SU-DHL-6 (cell line): ENCODE measurements around the gene DIAPH3.

Source experiments
- CTCF ChIP-seq: fragments of 200-600 bp; sonication (generic); IDR thresholded peaks from one replicate; pipeline ENCODE4 v1.5.1; 2017; ENCODE audit warnings: antibody characterized with exemption, mild to moderate bottlenecking, low read length, moderate library complexity; ENCODE audit not compliant: insufficient read depth, poor library complexity, severe bottlenecking
- EZH2phosphoT487 ChIP-seq: fragments of 200-600 bp; sonication (generic), shearing (Covaris generic); conservative IDR thresholded peaks from 2 replicates; pipeline ENCODE4 v1.6.1; 2018; ENCODE audit warnings: mild to moderate bottlenecking, antibody characterized with exemption, low read length, moderate library complexity, mixed read lengths

GRCh38 chr13:60147361-60147760 lies 16.4 kb downstream of the DIAPH3 start:
- TF ChIP-seq CTCF: no peak
- TF ChIP-seq EZH2phosphoT487: no peak
